ENCODE data around the gene PHC1. TPM values are rescaled to one million over a fixed set of nuclear protein-coding genes. Genes with fewer than 3 reads are reported as not detected.

The PHC1 gene
- total and polyA plus RNA-seq, 8 donors = 4.3 to 176 (median 18.5) TPM

DNA sequence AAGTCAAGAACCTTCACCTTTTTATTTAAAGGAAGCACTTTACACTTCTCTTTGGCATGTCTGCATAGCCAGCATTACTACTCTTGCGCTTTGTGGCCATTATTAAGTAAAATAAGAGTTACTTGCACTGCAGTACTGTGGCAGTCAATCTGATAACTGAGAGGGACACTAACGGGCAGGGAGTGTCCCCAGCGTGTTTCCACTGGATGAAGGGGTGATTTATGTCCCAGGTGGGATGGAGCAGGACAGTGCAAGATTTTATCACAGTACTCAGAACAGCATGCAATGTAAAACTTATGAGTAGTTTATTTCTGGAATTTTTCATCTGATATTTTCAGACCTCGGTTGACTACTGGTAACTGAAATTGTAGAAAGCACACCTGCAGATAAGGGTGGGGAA lies 43.3 kb downstream of the PHC1 start:
- no peak for TF ChIP-seq POLR2AphosphoS5 (IDR thresholded peaks at IDR 0.05)
- TF ChIP-seq, protein P1, sequence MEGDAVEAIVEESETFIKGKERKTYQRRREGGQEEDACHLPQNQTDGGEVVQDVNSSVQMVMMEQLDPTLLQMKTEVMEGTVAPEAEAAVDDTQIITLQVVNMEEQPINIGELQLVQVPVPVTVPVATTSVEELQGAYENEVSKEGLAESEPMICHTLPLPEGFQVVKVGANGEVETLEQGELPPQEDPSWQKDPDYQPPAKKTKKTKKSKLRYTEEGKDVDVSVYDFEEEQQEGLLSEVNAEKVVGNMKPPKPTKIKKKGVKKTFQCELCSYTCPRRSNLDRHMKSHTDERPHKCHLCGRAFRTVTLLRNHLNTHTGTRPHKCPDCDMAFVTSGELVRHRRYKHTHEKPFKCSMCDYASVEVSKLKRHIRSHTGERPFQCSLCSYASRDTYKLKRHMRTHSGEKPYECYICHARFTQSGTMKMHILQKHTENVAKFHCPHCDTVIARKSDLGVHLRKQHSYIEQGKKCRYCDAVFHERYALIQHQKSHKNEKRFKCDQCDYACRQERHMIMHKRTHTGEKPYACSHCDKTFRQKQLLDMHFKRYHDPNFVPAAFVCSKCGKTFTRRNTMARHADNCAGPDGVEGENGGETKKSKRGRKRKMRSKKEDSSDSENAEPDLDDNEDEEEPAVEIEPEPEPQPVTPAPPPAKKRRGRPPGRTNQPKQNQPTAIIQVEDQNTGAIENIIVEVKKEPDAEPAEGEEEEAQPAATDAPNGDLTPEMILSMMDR (IDR thresholded peaks at IDR 0.05) = no peak
- Histone ChIP-seq H3K27me3 (no peaks in the 10 kb centered on the region), H3K4me1 (no peaks in the 10 kb centered on the region), H3K27ac (no peak overlapping the region), H3K9me3 (no peaks in the 10 kb centered on the region), H3K4me3 (no peak overlapping the region), H3K36me3 (no peaks in the 10 kb centered on the region)
- no peak for DNase-seq
- WGBS, 5 donors = 72 to 81% (median 74%) methylated on average over 4 of the region's 4 CpGs
- intact Hi-C loops (cut with DNase I; ENCODE audit: low total_unique reads) = no loop called here

DNA sequence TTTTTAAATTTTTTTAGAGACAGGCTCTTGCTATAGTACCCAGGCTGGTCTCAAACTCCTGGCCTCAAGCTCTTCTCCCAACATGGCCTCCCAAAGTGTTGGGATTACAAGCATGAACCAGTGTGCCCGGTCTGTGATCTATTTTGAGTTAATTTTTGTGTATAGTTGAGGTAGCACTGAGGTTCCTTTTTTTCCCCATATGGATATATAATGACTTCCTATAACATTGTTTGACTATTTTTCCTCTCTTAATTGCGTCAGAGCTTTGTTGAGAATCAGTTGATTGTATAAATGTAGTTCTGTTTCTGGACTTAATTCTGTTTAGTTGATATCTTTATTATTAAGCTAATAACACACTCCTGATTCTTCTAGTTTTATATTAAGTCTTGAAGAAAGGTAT lies 43.8 kb downstream of the PHC1 start:
- WGBS, 5 donors = 45 to 74% (median 71%) methylated on average over 2 of the region's 2 CpGs
- Histone ChIP-seq H3K27me3 (no peaks in the 10 kb centered on the region), H3K4me1 (no peaks in the 10 kb centered on the region), H3K9me3 (no peaks in the 10 kb centered on the region), H3K4me3 (no peak overlapping the region), H3K36me3 (no peaks in the 10 kb centered on the region), H3K27ac (no peak overlapping the region)
- no peak for DNase-seq
- TF ChIP-seq, protein P1 (IDR thresholded peaks at IDR 0.05) = no peak
- TF ChIP-seq POLR2A (IDR thresholded peaks at IDR 0.05) = no peak
- no peak for TF ChIP-seq POLR2AphosphoS5 (IDR thresholded peaks at IDR 0.05)
- no peak for TF ChIP-seq EP300 (IDR thresholded peaks at IDR 0.05)
- intact Hi-C loops (cut with DNase I; ENCODE audit: low total_unique reads) = no loop called here

DNA sequence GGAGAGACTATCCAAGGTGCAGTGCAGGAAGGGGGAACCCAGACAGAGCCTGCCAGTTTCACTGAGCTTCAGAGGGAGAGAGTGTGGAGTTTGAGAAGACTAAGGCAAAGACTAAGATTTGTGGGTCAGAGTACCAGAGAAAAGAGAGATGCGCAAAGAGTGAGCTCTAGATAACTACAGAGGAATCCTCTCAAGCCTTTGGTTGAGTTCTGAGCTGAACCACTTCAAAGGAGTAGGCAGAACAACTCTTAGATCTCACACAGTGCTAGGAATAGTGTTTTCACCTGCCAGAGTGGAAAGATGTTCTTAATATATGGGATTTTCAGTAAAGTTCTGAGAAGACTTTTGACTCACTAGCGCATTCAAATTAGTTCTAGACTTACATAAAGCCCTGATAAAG lies 45.9 kb downstream of the PHC1 start:
- intact Hi-C loops (cut with DNase I; ENCODE audit: low total_unique reads) = no loop called here
- Histone ChIP-seq H3K4me3 (no peak overlapping the region), H3K9me3 (no peaks in the 10 kb centered on the region), H3K27me3 (no peaks in the 10 kb centered on the region), H3K36me3 (no peaks in the 10 kb centered on the region), H3K27ac (no peak overlapping the region), H3K4me1 (no peaks in the 10 kb centered on the region)
- TF ChIP-seq, protein P1 (IDR thresholded peaks at IDR 0.05) = no peak
- TF ChIP-seq POLR2AphosphoS5 (IDR thresholded peaks at IDR 0.05) (no peak), POLR2A (IDR thresholded peaks at IDR 0.05) (no peak), EP300 (IDR thresholded peaks at IDR 0.05) (no peak)
- DNase-seq = no peak
- 93 to 99% (median 96%) methylated on average over 2 of the region's 2 CpGs for WGBS, 5 donors

DNA sequence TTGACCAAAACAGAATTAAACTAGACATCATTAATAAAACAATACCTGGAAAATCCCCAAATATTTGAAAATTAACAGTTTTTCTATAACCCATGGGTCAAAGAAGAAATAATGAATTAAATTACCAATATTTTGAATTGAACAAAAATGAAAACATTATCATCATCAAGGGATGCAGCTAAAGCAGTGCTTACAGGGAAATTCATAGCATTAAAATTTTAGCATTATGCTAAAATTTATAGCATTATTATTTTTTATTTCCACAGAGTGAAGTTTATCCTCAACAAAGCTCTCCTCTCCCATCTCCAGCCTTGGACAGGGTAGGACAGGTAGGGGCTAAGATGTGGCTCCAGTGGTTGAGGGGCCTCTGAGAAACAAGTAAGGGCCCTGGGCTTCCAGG lies 54.5 kb downstream of the PHC1 start:
- no peaks in the 10 kb centered on the region for H3K36me3 ChIP-seq
- TF ChIP-seq POLR2AphosphoS5 (IDR thresholded peaks at IDR 0.05) = no peak
- TF ChIP-seq, protein P1 (IDR thresholded peaks at IDR 0.05) = no peak
- TF ChIP-seq EP300 (IDR thresholded peaks at IDR 0.05) = no peak
- TF ChIP-seq POLR2A (IDR thresholded peaks at IDR 0.05) = no peak
- no peaks in the 10 kb centered on the region for H3K4me1 ChIP-seq
- H3K27me3 ChIP-seq = no peaks in the 10 kb centered on the region
- intact Hi-C loops (cut with DNase I; ENCODE audit: low total_unique reads) = no loop called here
- H3K4me3 ChIP-seq = no peak overlapping the region
- H3K27ac ChIP-seq = no peak overlapping the region
- DNase-seq = no peak
- peaks cover 11 to 37% (median 30%) of the 10 kb centered on the region in 4 donors for H3K9me3 ChIP-seq
